Colon (tissue), 2 donors: ENCODE measurements around the gene TUBGCP5.

ENCODE experiments used
- FAIRE-seq: peaks from 2 replicates; lab custom pipeline; 2012; peaks lifted over from hg19 to GRCh38; lab: Jason Lieb, UNC
- donor health status: control.
- donor health status: control.

TUBGCP5 gene

GRCh38 chr15:22978691-22979237 lies 60.6 kb downstream of the TUBGCP5 start:
- FAIRE-seq: no peak

GRCh38 chr15:22974745-22975144 lies 64.6 kb downstream of the TUBGCP5 start:
- no peak for FAIRE-seq

GRCh38 chr15:22973987-22974386 lies 65.4 kb downstream of the TUBGCP5 start:
- no peak for FAIRE-seq

GRCh38 chr15:22973286-22973685 lies 66.1 kb downstream of the TUBGCP5 start:
- FAIRE-seq: no peak

- no peak for FAIRE-seq
These were observed 69.9 kb downstream of the TUBGCP5 start for GRCh38 chr15:22969489-22969888.

GRCh38 chr15:22968366-22968765 lies 71.0 kb downstream of the TUBGCP5 start:
- no peak for FAIRE-seq

GRCh38 chr15:22967084-22967770 lies 72.1 kb downstream of the TUBGCP5 start:
- FAIRE-seq: no peak

GRCh38 chr15:22966321-22967083 lies 72.9 kb downstream of the TUBGCP5 start:
- no peak for FAIRE-seq

GRCh38 chr15:22963641-22964040 lies 75.7 kb downstream of the TUBGCP5 start:
- FAIRE-seq: no peak

- no peak for FAIRE-seq
These were observed 76.8 kb downstream of the TUBGCP5 start for GRCh38 chr15:22962611-22963010.

GRCh38 chr15:22961762-22962161 lies 77.6 kb downstream of the TUBGCP5 start:
- no peak for FAIRE-seq

- no peak for FAIRE-seq
These were observed 78.8 kb downstream of the TUBGCP5 start for GRCh38 chr15:22960556-22960955.

GRCh38 chr15:22960126-22960525 lies 79.2 kb downstream of the TUBGCP5 start:
- FAIRE-seq: no peak

GRCh38 chr15:22959321-22960101 lies 79.9 kb downstream of the TUBGCP5 start:
- no peak for FAIRE-seq

- no peak for FAIRE-seq
These were observed 80.7 kb downstream of the TUBGCP5 start for GRCh38 chr15:22958487-22959280.

- FAIRE-seq: no peak
These were observed 82.5 kb downstream of the TUBGCP5 start for GRCh38 chr15:22956978-22957260.

GRCh38 chr15:22956257-22956977 lies 83.0 kb downstream of the TUBGCP5 start:
- no peak for FAIRE-seq

- FAIRE-seq: no peak
These were observed 83.7 kb downstream of the TUBGCP5 start for GRCh38 chr15:22955544-22956119.

- FAIRE-seq: no peak
These were observed 84.4 kb downstream of the TUBGCP5 start for GRCh38 chr15:22954798-22955543.

- FAIRE-seq: no peak
These were observed 85.0 kb downstream of the TUBGCP5 start for GRCh38 chr15:22954326-22954725.
